ENCODE measurements around the gene SLC26A11. TPM values are rescaled to one million over a fixed set of nuclear protein-coding genes. Genes with fewer than 3 reads are reported as not detected.
A peak's percentile ranks its signal among the peaks of the same experiment; 100 is the strongest.

SLC26A11 gene
- total RNA-seq, 1 donor from 2014 or later, result 7.9 TPM

DNA sequence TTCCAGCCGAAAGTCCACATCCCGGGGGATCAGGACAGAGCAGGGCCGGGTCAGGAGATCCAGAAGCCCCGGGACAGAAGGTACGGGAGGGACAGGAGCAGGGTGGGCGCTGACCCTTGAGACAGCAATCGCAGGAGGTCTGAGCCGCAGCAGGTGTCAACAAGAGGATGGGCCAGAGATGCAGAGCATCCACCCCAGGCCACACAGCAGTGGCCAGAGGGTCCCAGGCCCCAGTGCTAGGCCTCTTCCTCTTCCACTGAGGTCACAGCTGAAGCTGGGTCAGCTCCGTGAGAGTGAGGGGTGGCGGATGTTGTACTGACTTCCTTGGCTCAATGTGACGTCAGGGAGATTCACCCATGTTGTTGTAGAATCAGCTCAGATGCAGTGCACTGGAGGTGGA is 31.7 kb downstream of the SLC26A11 start:
- Histone ChIP-seq H3K36me3 (no peaks in the 10 kb centered on the region), H3K9me3 (ENCODE audit: low read depth) (no peaks in the 10 kb centered on the region), H3K4me3 (no peak overlapping the region), H3K4me1 (no peaks in the 10 kb centered on the region), H3K9ac (no peak overlapping the region), H3F3A (ENCODE audit: low read depth) (no peaks in the 10 kb centered on the region), H3K27me3 (no peaks in the 10 kb centered on the region), H4K20me1 (ENCODE audit: low read depth) (no peaks in the 10 kb centered on the region), H3K79me2 (ENCODE audit: low read depth) (no peaks in the 10 kb centered on the region), H2AFZ (replicated peaks) (no peak overlapping the region), H3K4me2 (no peak overlapping the region), H3K27ac (no peak overlapping the region)
- Mint-ChIP-seq H3K36me3 (peaks cover 3% of the 10 kb centered on the region), H3K27ac (no peak overlapping the region), H3K4me1 (peaks cover 2% of the 10 kb centered on the region), H3K27me3 (ENCODE audit: insufficient read depth, low read depth) (no peaks in the 10 kb centered on the region), H3K9me3 (no peaks in the 10 kb centered on the region), H3K4me3 (no peak overlapping the region)
- DNase-seq (ENCODE audit: low spot score), result no peak
- TF ChIP-seq EZH2phosphoT487 (IDR thresholded peaks at IDR 0.05), result no peak
- TF ChIP-seq EZH2 (IDR thresholded peaks at IDR 0.05), result no peak
- TF ChIP-seq, protein P1, sequence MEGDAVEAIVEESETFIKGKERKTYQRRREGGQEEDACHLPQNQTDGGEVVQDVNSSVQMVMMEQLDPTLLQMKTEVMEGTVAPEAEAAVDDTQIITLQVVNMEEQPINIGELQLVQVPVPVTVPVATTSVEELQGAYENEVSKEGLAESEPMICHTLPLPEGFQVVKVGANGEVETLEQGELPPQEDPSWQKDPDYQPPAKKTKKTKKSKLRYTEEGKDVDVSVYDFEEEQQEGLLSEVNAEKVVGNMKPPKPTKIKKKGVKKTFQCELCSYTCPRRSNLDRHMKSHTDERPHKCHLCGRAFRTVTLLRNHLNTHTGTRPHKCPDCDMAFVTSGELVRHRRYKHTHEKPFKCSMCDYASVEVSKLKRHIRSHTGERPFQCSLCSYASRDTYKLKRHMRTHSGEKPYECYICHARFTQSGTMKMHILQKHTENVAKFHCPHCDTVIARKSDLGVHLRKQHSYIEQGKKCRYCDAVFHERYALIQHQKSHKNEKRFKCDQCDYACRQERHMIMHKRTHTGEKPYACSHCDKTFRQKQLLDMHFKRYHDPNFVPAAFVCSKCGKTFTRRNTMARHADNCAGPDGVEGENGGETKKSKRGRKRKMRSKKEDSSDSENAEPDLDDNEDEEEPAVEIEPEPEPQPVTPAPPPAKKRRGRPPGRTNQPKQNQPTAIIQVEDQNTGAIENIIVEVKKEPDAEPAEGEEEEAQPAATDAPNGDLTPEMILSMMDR (IDR thresholded peaks at IDR 0.05), result no peak

DNA sequence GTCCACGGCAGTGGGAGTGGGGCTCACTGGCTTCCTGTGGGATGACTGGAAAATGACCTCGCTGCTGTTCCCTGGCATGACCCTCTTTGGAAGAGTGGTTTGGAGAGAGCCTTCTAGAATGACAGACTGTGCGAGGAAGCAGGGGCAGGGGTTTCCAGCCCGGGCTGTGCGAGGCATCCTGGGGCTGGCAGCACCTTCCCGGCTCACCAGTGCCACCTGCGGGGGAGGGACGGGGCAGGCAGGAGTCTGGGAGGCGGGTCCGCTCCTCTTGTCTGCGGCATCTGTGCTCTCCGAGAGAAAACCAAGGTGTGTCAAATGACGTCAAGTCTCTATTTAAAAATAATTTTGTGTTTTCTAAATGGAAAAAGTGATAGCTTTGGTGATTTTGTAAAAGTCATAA is 32.6 kb downstream of the SLC26A11 start:
- H3K27me3 ChIP-seq, result no peaks in the 10 kb centered on the region
- no peak overlapping the region for H3K4me3 ChIP-seq
- no peaks in the 10 kb centered on the region for H3K4me1 ChIP-seq
- Mint-ChIP-seq H3K4me3 (no peak overlapping the region), H3K27ac (no peak overlapping the region), H3K27me3 (ENCODE audit: insufficient read depth, low read depth) (no peaks in the 10 kb centered on the region), H3K4me1 (peaks cover 5% of the 10 kb centered on the region), H3K9me3 (no peaks in the 10 kb centered on the region), H3K36me3 (peaks cover 3% of the 10 kb centered on the region)
- H3K27ac ChIP-seq, result no peak overlapping the region
- H3K36me3 ChIP-seq, result no peaks in the 10 kb centered on the region
- H3K79me2 ChIP-seq (ENCODE audit: low read depth), result no peaks in the 10 kb centered on the region
- no peak overlapping the region for H3K9ac ChIP-seq
- peak; percentile 70 for DNase-seq (ENCODE audit: low spot score)
- peaks cover 7% of the 10 kb centered on the region for H3F3A ChIP-seq (ENCODE audit: low read depth)
- TF ChIP-seq, protein P1 (IDR thresholded peaks at IDR 0.05), result peak; percentile 60
- no peak for TF ChIP-seq EZH2 (IDR thresholded peaks at IDR 0.05)
- H3K9me3 ChIP-seq (ENCODE audit: low read depth), result no peaks in the 10 kb centered on the region
- no peaks in the 10 kb centered on the region for H4K20me1 ChIP-seq (ENCODE audit: low read depth)
- H3K4me2 ChIP-seq, result no peak overlapping the region
- no peak overlapping the region for H2AFZ ChIP-seq (replicated peaks)

DNA sequence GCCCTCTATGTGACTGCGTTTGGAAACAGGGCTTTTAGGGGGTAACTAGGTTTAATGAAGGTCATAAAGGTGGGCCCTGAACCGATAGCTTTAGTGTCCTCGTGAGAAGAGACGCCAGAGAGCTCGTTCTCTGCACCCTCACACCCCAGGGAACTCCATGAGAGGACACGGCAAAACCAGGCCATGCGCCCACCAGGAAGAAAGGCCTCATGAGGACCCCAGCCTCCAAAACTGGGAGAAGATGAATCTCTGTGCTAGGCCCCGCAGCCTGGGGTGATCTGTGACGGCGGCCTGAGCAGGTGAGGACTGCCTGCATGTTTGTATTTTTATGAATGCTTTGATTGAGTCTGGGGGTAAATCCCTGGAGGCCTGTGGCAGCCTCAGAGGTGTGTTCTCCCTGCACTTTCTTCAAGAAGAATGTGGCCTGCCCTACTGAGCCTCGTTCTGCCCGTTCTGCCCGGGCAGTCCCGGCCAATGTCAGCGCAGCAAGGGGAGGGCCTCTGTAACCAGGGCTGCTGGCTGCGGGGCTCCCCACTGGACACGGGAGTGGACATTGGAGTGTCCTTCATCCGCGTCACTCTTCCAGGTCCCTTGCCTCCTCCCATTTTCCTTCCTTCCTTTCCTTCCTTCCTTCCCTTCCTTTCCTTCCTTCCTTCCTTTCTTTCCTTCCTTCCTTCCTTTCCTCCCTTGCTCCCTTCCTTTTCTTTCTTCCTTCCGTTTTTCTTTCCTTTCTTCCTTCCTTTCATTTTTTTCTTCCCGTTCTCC is 33.6 kb downstream of the SLC26A11 start:
- H3K4me3 ChIP-seq, result no peak overlapping the region
- no peaks in the 10 kb centered on the region for H3K9me3 ChIP-seq (ENCODE audit: low read depth)
- no peaks in the 10 kb centered on the region for H4K20me1 ChIP-seq (ENCODE audit: low read depth)
- no peak overlapping the region for H2AFZ ChIP-seq (replicated peaks)
- Mint-ChIP-seq H3K9me3 (no peaks in the 10 kb centered on the region), H3K4me1 (peaks cover 11% of the 10 kb centered on the region), H3K4me3 (no peak overlapping the region), H3K36me3 (peaks cover 3% of the 10 kb centered on the region), H3K27me3 (ENCODE audit: insufficient read depth, low read depth) (peaks cover under 1% of the 10 kb centered on the region), H3K27ac (no peak overlapping the region)
- TF ChIP-seq, protein P1 (IDR thresholded peaks at IDR 0.05), result no peak
- TF ChIP-seq EZH2phosphoT487 (IDR thresholded peaks at IDR 0.05) (no peak), EZH2 (IDR thresholded peaks at IDR 0.05) (no peak)
- peaks cover 2% of the 10 kb centered on the region for H3K27me3 ChIP-seq
- H3K4me1 ChIP-seq, result no peaks in the 10 kb centered on the region
- H3K79me2 ChIP-seq (ENCODE audit: low read depth), result no peaks in the 10 kb centered on the region
- H3K27ac ChIP-seq, result no peak overlapping the region
- no peak overlapping the region for H3K4me2 ChIP-seq
- no peaks in the 10 kb centered on the region for H3K36me3 ChIP-seq
- H3K9ac ChIP-seq, result no peak overlapping the region
- no peak for DNase-seq (ENCODE audit: low spot score)
- peaks cover 15% of the 10 kb centered on the region for H3F3A ChIP-seq (ENCODE audit: low read depth)
